OCI-LY7 (cell line): ENCODE results near the gene EEIG1. TPM values are rescaled to one million over a fixed set of nuclear protein-coding genes. Genes with fewer than 3 reads are reported as not detected.
A peak's percentile ranks its signal among the peaks of the same experiment; 100 is the strongest.

ENCODE experiments used
- BruUV-seq: library from RNA; stranded (reverse); fragments of 400-500 nt; replicated peaks from 2 replicates; lab custom pipeline; 2021; lab: Mats Ljungman, UMichigan
- CTCF ChIA-PET: fragments of 300-600 bp; sonication (Branson Sonifier 250); formaldehyde crosslinking; loops from one replicate; lab custom pipeline; 2022; ENCODE audit warnings: antibody characterized with exemption; ENCODE audit not compliant: unreplicated experiment; lab: Charles Lee
- POLR2A ChIA-PET: fragments of 300-600 bp; sonication (Branson Sonifier 250); formaldehyde crosslinking; loops from one replicate; lab custom pipeline; 2022; ENCODE audit warnings: antibody characterized with exemption; lab: Charles Lee
- DNase-seq: peaks from one replicate; pipeline ENCODE4 v3.0.0-alpha.2; 2015; ENCODE audit warnings: low spot score
- H2AFZ ChIP-seq: fragments of 200-600 bp; sonication (generic), shearing (Covaris generic); 2 replicates; pipeline ENCODE4 v1.6.1; 2014; ENCODE audit warnings: mild to moderate bottlenecking, antibody characterized with exemption, low read length, moderate library complexity
- H3K27ac ChIP-seq: fragments of 200-600 bp; sonication (generic); 2 replicates; pipeline ENCODE4 v1.5.1; 2014; ENCODE audit warnings: mixed run types, low read depth, mild to moderate bottlenecking, moderate library complexity, low read length, inconsistent platforms; ENCODE audit not compliant: poor library complexity, severe bottlenecking
- H3K36me3 ChIP-seq: fragments of 200-600 bp; sonication (generic); 2 replicates; pipeline ENCODE4 v1.6.1; 2014; ENCODE audit warnings: mild to moderate bottlenecking, antibody characterized with exemption, low read length, moderate library complexity, mixed read lengths; ENCODE audit not compliant: insufficient read depth
- H3K4me1 ChIP-seq: fragments of 200-600 bp; sonication (generic); 2 replicates; pipeline ENCODE4 v1.5.1; 2014; ENCODE audit warnings: mild to moderate bottlenecking, low read length; ENCODE audit not compliant: insufficient read depth, poor library complexity, severe bottlenecking
- H3K4me2 ChIP-seq: fragments of 200-600 bp; sonication (generic); 2 replicates; pipeline ENCODE4 v1.6.1; 2014; ENCODE audit warnings: mild to moderate bottlenecking, low read length
- H3K4me3 ChIP-seq: fragments of 200-600 bp; sonication (generic); 2 replicates; pipeline ENCODE4 v1.5.1; 2014; ENCODE audit warnings: mild to moderate bottlenecking, low read depth, low read length; ENCODE audit not compliant: poor library complexity, severe bottlenecking
- H3K79me2 ChIP-seq: fragments of 200-600 bp; sonication (generic); 2 replicates; pipeline ENCODE4 v1.6.1; 2016; ENCODE audit warnings: low read depth, mild to moderate bottlenecking, low read length, moderate library complexity, mixed read lengths; ENCODE audit not compliant: insufficient read depth
- H3K9me2 ChIP-seq: fragments of 200-600 bp; sonication (generic); 2 replicates; pipeline ENCODE4 v1.6.1; 2016; ENCODE audit warnings: mild to moderate bottlenecking, low read length, mixed read lengths; ENCODE audit not compliant: insufficient read depth
- H3K9me3 ChIP-seq: fragments of 200-600 bp; sonication (generic); 2 replicates; pipeline ENCODE4 v1.6.1; 2014; ENCODE audit warnings: mild to moderate bottlenecking, mixed run types, low read length, mixed read lengths
- H4K20me1 ChIP-seq: fragments of 200-600 bp; sonication (generic); 2 replicates; pipeline ENCODE4 v1.6.1; 2014; ENCODE audit warnings: mild to moderate bottlenecking, antibody characterized with exemption, low read length, moderate library complexity, mixed read lengths; ENCODE audit not compliant: insufficient read depth
- CTCF ChIP-seq: fragments of 200-600 bp; sonication (generic); conservative IDR thresholded peaks from 2 replicates; pipeline ENCODE4 v1.5.1; 2014; ENCODE audit warnings: mild to moderate bottlenecking, antibody characterized with exemption, low read length, moderate library complexity, mixed read lengths
- EZH2phosphoT487 ChIP-seq: fragments of 200-600 bp; sonication (generic); IDR thresholded peaks from 2 replicates; pipeline ENCODE4 v1.6.1; 2018; ENCODE audit warnings: low read depth, borderline replicate concordance, mild to moderate bottlenecking, mixed run types, antibody characterized with exemption, low read length, moderate library complexity, mixed read lengths
- intact Hi-C: fragments of 100-400 bp; cut with micrococcal nuclease; formaldehyde crosslinking; loops from one replicate; pipeline ENCODE4 v1.10.0; 2022; ENCODE audit not compliant: unreplicated experiment
- total RNA-seq, 2 experiments: library from RNA; depleted of rRNA in 1 of 2; stranded (reverse); fragments of >200 nt in 1 of 2; shearing (Covaris generic) in 1 of 2; gene quantifications; 2 replicates each; pipeline ENCODE4 v1.2.3, GENCODE V29; 2014 to 2022

Gene EEIG1
- total RNA-seq, 2 experiments from 2014 or later = 25.8 to 60.1 TPM

DNA sequence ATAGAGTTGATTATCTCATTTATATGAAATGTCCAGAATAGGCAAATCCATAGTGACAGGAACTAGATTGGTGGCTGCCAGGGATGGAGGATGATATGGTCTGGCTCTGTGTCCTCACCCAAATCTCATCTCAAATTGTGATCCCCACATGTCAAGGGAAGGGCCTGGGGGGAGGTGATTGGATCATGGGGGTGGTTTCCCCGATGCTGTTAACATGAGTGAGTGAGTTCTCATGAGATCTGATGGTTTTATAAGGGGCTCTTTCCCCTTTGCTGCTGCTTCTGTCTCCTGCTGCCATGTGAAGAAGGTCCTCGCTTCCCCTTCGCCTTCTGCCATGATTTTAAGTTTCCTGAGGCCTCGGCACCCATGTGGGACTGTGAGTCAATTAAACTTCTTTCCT, 21.4 kb downstream of the EEIG1 start:
- H4K20me1 ChIP-seq = 0 out of 2 replicates have a peak, but pooled peaks cover 8% of the 10 kb centered on the region
- peaks cover 62% of the 10 kb centered on the region for H3K36me3 ChIP-seq
- ChIA-PET POLR2A (no interaction called here), CTCF (no interaction called here)
- no peak overlapping the region for H2AFZ ChIP-seq
- no peak for DNase-seq
- peaks cover 99% of the 10 kb centered on the region for H3K79me2 ChIP-seq
- no peak overlapping the region for H3K27ac ChIP-seq
- no peak overlapping the region for H3K4me3 ChIP-seq
- peaks cover 48% of the 10 kb centered on the region for H3K4me1 ChIP-seq
- TSS peak; percentile 39 for BruUV-seq
- no peaks in the 10 kb centered on the region for H3K9me2 ChIP-seq
- H3K4me2 ChIP-seq = no peak overlapping the region
- TF ChIP-seq CTCF (no peak), EZH2phosphoT487 (no peak)
- no peaks in the 10 kb centered on the region; the same call in 1 of the 2 replicates for H3K9me3 ChIP-seq
- intact Hi-C loops = no loop called here

GRCh38 chr9:127958728-127959127, 22.1 kb downstream of the EEIG1 start:
- TF ChIP-seq EZH2phosphoT487 (no peak), CTCF (no peak)
- no peaks in the 10 kb centered on the region for H3K9me2 ChIP-seq
- H2AFZ ChIP-seq = no peak overlapping the region
- BruUV-seq = no TSS peak
- intact Hi-C loops = no loop called here
- H3K4me2 ChIP-seq = no peak overlapping the region
- H3K9me3 ChIP-seq = no peaks in the 10 kb centered on the region; the same call in 1 of the 2 replicates
- DNase-seq = no peak
- ChIA-PET CTCF (no interaction called here), POLR2A (interaction anchor here (0.6 to 1.0 kb wide), 2 partner anchors 22 to 76 kb away, joined by 3 to 4 read pairs; no protein-coding TSS in a partner anchor)
- H3K4me1 ChIP-seq = peaks cover 41% of the 10 kb centered on the region
- H3K36me3 ChIP-seq = peaks cover 63% of the 10 kb centered on the region
- no peak overlapping the region for H3K4me3 ChIP-seq
- H3K27ac ChIP-seq = no peak overlapping the region
- H4K20me1 ChIP-seq = 0 out of 2 replicates have a peak, but pooled peaks cover 9% of the 10 kb centered on the region
- H3K79me2 ChIP-seq = peaks cover 99% of the 10 kb centered on the region

DNA sequence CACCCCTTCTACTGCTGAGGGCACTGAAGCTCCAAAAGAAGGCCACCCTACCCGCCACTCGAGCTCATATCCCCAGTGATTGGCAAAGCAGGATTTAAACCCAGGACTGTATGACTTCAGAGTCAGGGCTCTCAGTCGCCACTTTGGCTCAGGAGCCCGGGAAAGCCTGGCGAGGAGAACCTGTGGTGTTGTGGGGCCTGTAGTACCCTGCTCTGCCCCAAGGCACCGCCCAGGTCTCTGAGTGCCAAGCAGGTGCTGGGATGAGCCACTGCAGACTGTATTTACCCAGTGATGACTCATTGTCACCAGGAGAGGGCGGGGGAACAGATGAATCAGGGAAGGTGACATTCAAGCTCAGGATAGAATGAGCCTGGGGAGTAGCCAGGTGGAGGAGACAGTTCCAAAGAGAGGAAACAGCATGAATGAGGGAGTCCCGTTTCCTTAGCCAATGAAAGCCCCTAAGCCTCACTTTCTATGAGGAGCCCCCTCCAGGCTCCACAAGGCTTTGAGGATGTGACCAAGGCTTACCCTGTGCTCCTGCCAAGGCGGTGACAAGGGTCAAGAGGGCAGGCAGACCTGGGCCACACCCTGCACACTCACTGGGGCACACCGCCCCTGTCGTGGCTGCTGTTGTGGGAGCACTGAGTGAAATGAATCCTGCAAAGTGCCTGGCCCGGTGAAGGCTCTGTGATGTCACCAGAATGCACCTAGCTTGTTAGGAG, 25.3 kb downstream of the EEIG1 start:
- no peaks in the 10 kb centered on the region; the same call in 1 of the 2 replicates for H3K9me3 ChIP-seq
- intact Hi-C loops = loop anchor here (1.0 kb wide), 2 partner anchors 24 to 80 kb away; no protein-coding TSS in a partner anchor
- H4K20me1 ChIP-seq = 0 out of 2 replicates have a peak, but pooled peaks cover 9% of the 10 kb centered on the region
- H3K4me2 ChIP-seq = peak overlapping the region; percentile 13; the same call in 1 of the 2 replicates
- H3K27ac ChIP-seq = no peak overlapping the region
- no peak overlapping the region for H3K4me3 ChIP-seq
- BruUV-seq = no TSS peak
- ChIA-PET POLR2A (interaction anchor here (0.6 to 3.5 kb wide), 3 partner anchors 79 to 219 kb away, joined by 3 to 12 read pairs (median 4); no protein-coding TSS in a partner anchor), CTCF (interaction anchor here (0.6 to 3.0 kb wide), 7 partner anchors 11 to 501 kb away, joined by 3 to 15 read pairs (median 5); no protein-coding TSS in a partner anchor)
- peaks cover 54% of the 10 kb centered on the region for H3K36me3 ChIP-seq
- H3K79me2 ChIP-seq = peaks cover 76% of the 10 kb centered on the region
- H2AFZ ChIP-seq = no peak overlapping the region
- H3K9me2 ChIP-seq = no peaks in the 10 kb centered on the region
- TF ChIP-seq EZH2phosphoT487 (no peak), CTCF (peak; percentile 80)
- peak; percentile 81 for DNase-seq
- peaks cover 20% of the 10 kb centered on the region for H3K4me1 ChIP-seq
